NOMO-1 treated with DMSO at 0.1 percent for 48 hours (cell line): ENCODE results near the gene MYRF.

Experiments used
- DNase-seq: peaks from one replicate; lab custom pipeline; 2025; ENCODE audit not compliant: unreplicated experiment; lab: John Stamatoyannopoulos, UW

Gene MYRF

GRCh38 chr11:61757213-61757862, 4.9 kb downstream of the MYRF start:
- DNase-seq = no peak

GRCh38 chr11:61760946-61761345, 8.5 kb downstream of the MYRF start:
- DNase-seq = no peak

GRCh38 chr11:61761440-61762222, 9.2 kb downstream of the MYRF start:
- DNase-seq = no peak

GRCh38 chr11:61762223-61762615, 9.8 kb downstream of the MYRF start:
- DNase-seq = no peak

GRCh38 chr11:61762798-61763197, 10.4 kb downstream of the MYRF start:
- no peak for DNase-seq

GRCh38 chr11:61763930-61764605, 11.6 kb downstream of the MYRF start:
- DNase-seq = no peak

- DNase-seq = no peak
Observed at GRCh38 chr11:61764606-61765260, 12.3 kb downstream of the MYRF start.

- no peak for DNase-seq
Observed at GRCh38 chr11:61765550-61766253, 13.3 kb downstream of the MYRF start.

GRCh38 chr11:61766353-61766841, 14.0 kb downstream of the MYRF start:
- DNase-seq = no peak

GRCh38 chr11:61768376-61769076, 16.1 kb downstream of the MYRF start:
- no peak for DNase-seq

- DNase-seq = no peak
Observed at GRCh38 chr11:61769169-61769920, 16.9 kb downstream of the MYRF start.

- DNase-seq = no peak
Observed at GRCh38 chr11:61769946-61770683, 17.7 kb downstream of the MYRF start.

GRCh38 chr11:61771195-61771894, 18.9 kb downstream of the MYRF start:
- no peak for DNase-seq

GRCh38 chr11:61771985-61772455, 19.6 kb downstream of the MYRF start:
- DNase-seq = no peak

GRCh38 chr11:61773356-61773755, 20.9 kb downstream of the MYRF start:
- no peak for DNase-seq

- DNase-seq = no peak
Observed at GRCh38 chr11:61773809-61774208, 21.4 kb downstream of the MYRF start.

GRCh38 chr11:61774411-61774810, 22.0 kb downstream of the MYRF start:
- DNase-seq = no peak

- DNase-seq = no peak
Observed at GRCh38 chr11:61775106-61775505, 22.7 kb downstream of the MYRF start.
